Sigmoid colon (tissue), 3 donors: ENCODE data around the gene ATP2B1.

Experiments used
- CTCF ChIP-seq, 4 experiments: fragments of 450-650 bp in 3 of 4; fragments of 200-600 bp in 1 of 4; IDR thresholded peaks; one replicate each; pipeline ENCODE4 v1.5.1; 2016 to 2019; ENCODE audit warnings: antibody characterized with exemption in 4 of 4, mild to moderate bottlenecking in 3 of 4, moderate library complexity in 2 of 4
- POLR2A ChIP-seq, 2 donors: fragments of 450-650 bp; IDR thresholded peaks; one replicate each; pipeline ENCODE4 v1.6.1; 2016; ENCODE audit warnings: antibody characterized with exemption in 2 of 2, mild to moderate bottlenecking in 2 of 2, moderate library complexity in 2 of 2

DNA sequence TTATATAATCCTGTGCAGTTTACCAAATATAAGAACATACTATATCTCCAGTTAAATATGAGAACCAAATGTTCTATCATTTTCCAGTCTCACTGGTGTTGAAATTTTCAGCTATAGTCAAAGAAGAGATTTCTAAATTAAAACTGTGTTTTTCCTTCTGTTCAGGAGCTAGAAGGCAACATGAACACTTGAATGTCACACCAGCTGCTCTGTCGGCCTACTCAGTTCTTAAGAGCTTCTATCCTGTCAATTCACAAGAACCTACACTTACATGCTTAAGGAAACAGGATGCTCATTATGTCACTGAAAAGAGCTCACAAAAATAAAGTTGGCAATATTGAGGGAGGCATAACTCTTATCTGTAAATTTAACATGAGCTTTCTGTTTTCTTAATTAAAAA, 43.1 kb downstream of the ATP2B1 start:
- TF ChIP-seq POLR2A (IDR thresholded peaks at IDR 0.05), result no peak
- no peak for TF ChIP-seq CTCF (IDR thresholded peaks at IDR 0.05)
